Measurements from ENCODE around the gene MTMR2.

MTMR2 gene

DNA sequence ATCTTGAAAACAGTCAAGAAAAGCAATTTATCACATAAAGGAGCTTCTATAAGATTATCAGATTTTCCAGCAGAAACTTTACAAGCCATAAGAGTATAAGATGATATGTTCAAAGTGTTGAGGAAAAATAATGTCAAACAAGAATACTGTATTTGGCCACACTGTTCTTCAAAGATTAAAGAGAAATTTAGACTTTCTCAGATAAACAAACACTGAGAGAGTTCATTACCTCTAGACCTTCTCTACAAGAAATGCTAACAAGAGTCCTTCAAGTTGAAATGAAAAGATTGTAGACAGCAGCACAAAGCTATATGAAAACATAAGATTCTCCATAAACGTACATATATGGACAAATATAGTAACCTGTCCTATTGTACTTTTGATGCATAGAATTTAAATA, 8.0 kb upstream of the MTMR2 start:
- Histone ChIP-seq H3K4me3 (ENCODE audit: low read depth in 1 of 2, low read length in 2 of 2) (no peak overlapping the region), H3K27ac (ENCODE audit: low read depth, low read length) (no peak overlapping the region), H3K36me3 (ENCODE audit: insufficient read depth, low read length) (no peaks in the 10 kb centered on the region), H3K4me1 (ENCODE audit: insufficient read depth, low read length) (no peaks in the 10 kb centered on the region), H3K9me3 (ENCODE audit: low read length) (no peaks in the 10 kb centered on the region), H3K27me3 (ENCODE audit: control insufficient read depth in 1 of 2, insufficient read depth in 2 of 2, low read length in 2 of 2) (no peaks in the 10 kb centered on the region), H3K9ac (ENCODE audit: low read length) (no peak overlapping the region)

DNA sequence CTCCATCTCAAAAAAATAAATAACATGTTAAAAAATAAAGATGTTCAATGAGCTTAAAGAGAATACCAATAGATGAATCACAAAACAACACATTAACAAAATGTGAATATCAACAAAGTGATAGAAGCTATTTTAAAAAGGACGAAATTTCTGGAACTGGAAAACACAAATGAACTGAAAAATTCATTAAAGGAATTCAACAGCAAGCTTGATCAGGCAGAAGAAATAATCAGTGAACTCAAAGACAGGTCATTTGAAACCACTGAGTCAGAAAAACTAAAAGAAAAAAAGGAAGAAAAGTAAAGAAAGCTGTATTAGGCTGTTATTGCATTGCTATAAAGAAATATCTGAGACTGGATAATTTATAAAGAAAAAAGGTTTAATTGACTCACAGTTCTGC, 7.0 kb upstream of the MTMR2 start:
- Histone ChIP-seq H3K4me3 (ENCODE audit: low read depth in 1 of 2, low read length in 2 of 2) (no peak overlapping the region), H3K9me3 (ENCODE audit: low read length) (no peaks in the 10 kb centered on the region), H3K27ac (ENCODE audit: low read depth, low read length) (no peak overlapping the region), H3K9ac (ENCODE audit: low read length) (no peak overlapping the region), H3K4me1 (ENCODE audit: insufficient read depth, low read length) (no peaks in the 10 kb centered on the region), H3K27me3 (ENCODE audit: control insufficient read depth in 1 of 2, insufficient read depth in 2 of 2, low read length in 2 of 2) (no peaks in the 10 kb centered on the region), H3K36me3 (ENCODE audit: insufficient read depth, low read length) (no peaks in the 10 kb centered on the region)

DNA sequence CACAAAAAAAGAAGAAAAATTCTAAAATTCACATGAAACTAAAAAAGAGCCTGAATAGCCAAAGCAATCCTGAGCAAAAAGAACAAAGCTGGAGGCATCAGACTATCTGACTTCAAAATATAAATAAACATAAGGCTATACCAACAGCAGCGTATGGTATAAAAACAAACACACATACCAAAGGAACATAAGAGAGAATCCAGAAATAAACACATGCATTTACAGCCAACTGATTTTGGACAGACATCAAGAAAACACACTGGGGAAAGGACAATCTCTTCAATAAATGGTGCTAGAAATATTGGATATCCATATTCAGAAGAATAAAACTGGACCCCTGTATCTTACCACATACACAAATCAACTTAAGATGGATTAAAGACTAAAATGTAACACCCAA, 2.8 kb upstream of the MTMR2 start:
- Histone ChIP-seq H3K9ac (ENCODE audit: low read length) (no peak overlapping the region), H3K27me3 (ENCODE audit: control insufficient read depth in 1 of 2, insufficient read depth in 2 of 2, low read length in 2 of 2) (no peaks in the 10 kb centered on the region), H3K36me3 (ENCODE audit: insufficient read depth, low read length) (no peaks in the 10 kb centered on the region), H3K9me3 (ENCODE audit: low read length) (no peaks in the 10 kb centered on the region), H3K4me3 (ENCODE audit: low read depth in 1 of 2, low read length in 2 of 2) (no peak overlapping the region), H3K27ac (ENCODE audit: low read depth, low read length) (no peak overlapping the region), H3K4me1 (ENCODE audit: insufficient read depth, low read length) (peaks cover 11% of the 10 kb centered on the region)

DNA sequence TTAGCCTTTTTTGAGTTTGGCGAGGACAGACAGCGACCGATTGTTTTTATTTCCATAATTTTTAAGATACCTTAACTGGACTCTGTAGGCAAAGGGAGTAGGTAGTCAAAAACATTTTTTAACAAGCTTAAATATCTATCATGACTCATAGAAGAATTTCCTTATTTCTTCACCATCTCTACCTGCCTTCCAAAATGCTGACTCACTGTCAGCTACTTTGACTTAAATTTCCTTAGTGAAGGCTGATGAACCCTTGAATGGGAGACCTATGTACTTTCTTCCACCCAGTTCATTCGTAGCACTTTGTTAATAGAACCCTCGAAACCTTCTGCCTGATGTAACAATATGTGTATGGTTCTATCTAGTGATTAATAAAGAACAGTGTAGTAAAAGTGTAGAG, 1.1 kb upstream of the MTMR2 start:
- Histone ChIP-seq H3K9ac (ENCODE audit: low read length) (peak overlapping the region; percentile 99), H3K27me3 (ENCODE audit: control insufficient read depth in 1 of 2, insufficient read depth in 2 of 2, low read length in 2 of 2) (no peaks in the 10 kb centered on the region), H3K36me3 (ENCODE audit: insufficient read depth, low read length) (no peaks in the 10 kb centered on the region), H3K9me3 (ENCODE audit: low read length) (no peaks in the 10 kb centered on the region), H3K27ac (ENCODE audit: low read depth, low read length) (peak overlapping the region; percentile 81), H3K4me1 (ENCODE audit: insufficient read depth, low read length) (peaks cover 11% of the 10 kb centered on the region), H3K4me3 (ENCODE audit: low read depth in 1 of 2, low read length in 2 of 2) (peak overlapping the region in 1 of 2 donors; percentile 97)

DNA sequence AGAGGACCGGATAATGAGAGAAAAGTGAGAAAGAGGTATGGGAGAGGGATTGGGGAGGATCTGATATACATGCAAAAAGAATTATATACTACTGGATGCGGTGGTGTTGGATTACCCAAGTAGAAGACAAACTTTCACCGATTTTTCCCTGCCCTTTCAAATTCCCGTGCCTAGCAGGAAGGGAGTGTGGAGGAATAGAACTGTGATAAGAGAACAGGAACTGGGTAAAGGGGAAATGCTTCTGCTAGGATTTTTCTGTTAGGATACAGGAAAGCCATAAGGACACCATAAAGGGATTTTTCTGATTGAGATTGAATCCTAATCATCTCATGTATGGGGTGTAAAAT, 480 bp upstream of the MTMR2 start:
- Histone ChIP-seq H3K9ac (ENCODE audit: low read length) (peak overlapping the region; percentile 99), H3K27ac (ENCODE audit: low read depth, low read length) (peak overlapping the region; percentile 81), H3K4me3 (ENCODE audit: low read depth in 1 of 2, low read length in 2 of 2) (peak overlapping the region; percentile 75 to 97), H3K9me3 (ENCODE audit: low read length) (no peaks in the 10 kb centered on the region), H3K36me3 (ENCODE audit: insufficient read depth, low read length) (no peaks in the 10 kb centered on the region), H3K4me1 (ENCODE audit: insufficient read depth, low read length) (peaks cover 11% of the 10 kb centered on the region), H3K27me3 (ENCODE audit: control insufficient read depth in 1 of 2, insufficient read depth in 2 of 2, low read length in 2 of 2) (no peaks in the 10 kb centered on the region)

DNA sequence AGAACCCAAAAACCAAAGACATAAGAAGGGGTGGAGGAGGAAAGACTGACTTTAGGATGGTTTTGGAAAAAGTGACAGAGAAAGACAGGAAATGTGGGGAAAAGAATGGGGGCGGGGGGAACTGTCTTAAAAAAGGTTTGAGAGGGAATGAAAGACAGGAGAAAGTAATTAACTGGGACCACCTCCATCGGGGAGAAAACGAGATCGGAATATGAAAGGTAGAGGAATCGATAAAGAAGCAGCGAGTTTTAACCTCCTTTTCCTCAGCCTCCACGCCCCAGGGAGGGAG, 524 bp downstream of the MTMR2 start:
- peak overlapping the region; percentile 99 for H3K9ac ChIP-seq (ENCODE audit: low read length)
- H3K27me3 ChIP-seq (ENCODE audit: control insufficient read depth in 1 of 2, insufficient read depth in 2 of 2, low read length in 2 of 2): no peaks in the 10 kb centered on the region
- peak overlapping the region; percentile 81 for H3K27ac ChIP-seq (ENCODE audit: low read depth, low read length)
- H3K36me3 ChIP-seq (ENCODE audit: insufficient read depth, low read length): no peaks in the 10 kb centered on the region
- peaks cover 11% of the 10 kb centered on the region for H3K4me1 ChIP-seq (ENCODE audit: insufficient read depth, low read length)
- no peaks in the 10 kb centered on the region for H3K9me3 ChIP-seq (ENCODE audit: low read length)
- peak overlapping the region; percentile 75 to 97 for H3K4me3 ChIP-seq (ENCODE audit: low read depth in 1 of 2, low read length in 2 of 2)

DNA sequence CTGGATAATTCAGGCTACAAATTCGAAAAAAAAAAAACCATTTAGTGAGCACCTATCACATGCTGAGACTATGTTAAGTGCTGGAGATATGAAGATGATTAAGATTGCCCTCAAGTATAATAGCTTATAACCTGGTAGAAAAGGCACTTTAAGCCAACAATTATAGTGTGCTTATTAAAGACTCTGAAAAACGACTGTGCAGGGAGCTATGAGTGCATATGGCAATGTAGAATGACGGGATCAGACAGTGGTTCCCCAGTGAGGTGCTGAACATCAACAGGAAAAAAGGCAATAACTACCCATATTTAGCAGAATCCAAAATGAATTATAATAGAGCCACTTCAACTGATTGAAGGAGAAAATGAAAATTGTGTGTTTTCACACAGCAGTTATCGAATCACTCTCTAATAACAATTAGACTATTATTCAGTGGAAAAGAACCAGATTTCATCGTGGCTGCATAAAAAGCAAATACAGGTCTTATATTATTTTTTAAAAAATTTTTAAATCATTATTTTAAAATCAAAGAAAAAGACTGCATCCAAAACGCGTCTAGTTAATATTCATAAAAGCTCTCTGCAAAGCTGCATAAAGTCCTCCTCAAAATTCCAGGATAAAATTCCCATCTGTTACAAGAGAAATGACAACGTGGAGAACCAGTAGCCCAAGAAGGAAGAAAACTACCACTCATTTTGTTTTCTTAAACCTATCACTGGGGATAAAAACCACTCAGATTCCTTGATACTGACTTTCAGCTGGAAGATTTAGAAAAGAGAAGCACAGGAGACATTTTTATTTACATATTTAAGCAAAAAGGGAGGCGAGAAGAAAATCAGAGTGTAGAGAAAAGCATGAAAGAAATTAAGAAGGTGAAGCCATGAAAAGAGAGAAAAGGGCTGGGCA, 1.1 kb downstream of the MTMR2 start:
- H3K27ac ChIP-seq (ENCODE audit: low read depth, low read length): peak overlapping the region; percentile 81
- H3K4me1 ChIP-seq (ENCODE audit: insufficient read depth, low read length): peaks cover 11% of the 10 kb centered on the region
- H3K27me3 ChIP-seq (ENCODE audit: control insufficient read depth in 1 of 2, insufficient read depth in 2 of 2, low read length in 2 of 2): no peaks in the 10 kb centered on the region
- H3K36me3 ChIP-seq (ENCODE audit: insufficient read depth, low read length): no peaks in the 10 kb centered on the region
- peak overlapping the region; percentile 75 to 97 for H3K4me3 ChIP-seq (ENCODE audit: low read depth in 1 of 2, low read length in 2 of 2)
- peak overlapping the region; percentile 99 for H3K9ac ChIP-seq (ENCODE audit: low read length)
- H3K9me3 ChIP-seq (ENCODE audit: low read length): no peaks in the 10 kb centered on the region

DNA sequence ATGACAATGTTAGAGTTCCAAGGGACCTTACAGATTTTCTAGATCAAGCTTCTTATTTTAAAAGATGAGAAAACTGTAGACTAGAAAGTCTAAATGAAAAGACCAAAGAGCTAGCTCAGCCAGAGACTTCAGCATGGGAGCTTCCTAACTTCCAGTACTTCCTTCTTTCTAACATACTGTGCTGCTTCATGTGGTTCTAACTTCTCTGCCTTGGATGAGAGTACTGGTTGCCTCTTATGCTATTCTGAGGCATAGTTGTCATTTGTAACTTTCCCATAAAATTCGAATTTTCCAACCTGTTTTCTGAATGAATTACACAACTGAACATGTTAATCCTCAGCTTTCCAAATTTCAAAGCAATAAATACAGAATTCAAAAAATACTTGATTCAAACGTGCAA, 1.8 kb downstream of the MTMR2 start:
- H3K27me3 ChIP-seq (ENCODE audit: control insufficient read depth in 1 of 2, insufficient read depth in 2 of 2, low read length in 2 of 2): no peaks in the 10 kb centered on the region
- peaks cover 11% of the 10 kb centered on the region for H3K4me1 ChIP-seq (ENCODE audit: insufficient read depth, low read length)
- no peak overlapping the region for H3K9ac ChIP-seq (ENCODE audit: low read length)
- no peaks in the 10 kb centered on the region for H3K36me3 ChIP-seq (ENCODE audit: insufficient read depth, low read length)
- no peak overlapping the region for H3K27ac ChIP-seq (ENCODE audit: low read depth, low read length)
- H3K4me3 ChIP-seq (ENCODE audit: low read depth in 1 of 2, low read length in 2 of 2): no peak overlapping the region
- no peaks in the 10 kb centered on the region for H3K9me3 ChIP-seq (ENCODE audit: low read length)

DNA sequence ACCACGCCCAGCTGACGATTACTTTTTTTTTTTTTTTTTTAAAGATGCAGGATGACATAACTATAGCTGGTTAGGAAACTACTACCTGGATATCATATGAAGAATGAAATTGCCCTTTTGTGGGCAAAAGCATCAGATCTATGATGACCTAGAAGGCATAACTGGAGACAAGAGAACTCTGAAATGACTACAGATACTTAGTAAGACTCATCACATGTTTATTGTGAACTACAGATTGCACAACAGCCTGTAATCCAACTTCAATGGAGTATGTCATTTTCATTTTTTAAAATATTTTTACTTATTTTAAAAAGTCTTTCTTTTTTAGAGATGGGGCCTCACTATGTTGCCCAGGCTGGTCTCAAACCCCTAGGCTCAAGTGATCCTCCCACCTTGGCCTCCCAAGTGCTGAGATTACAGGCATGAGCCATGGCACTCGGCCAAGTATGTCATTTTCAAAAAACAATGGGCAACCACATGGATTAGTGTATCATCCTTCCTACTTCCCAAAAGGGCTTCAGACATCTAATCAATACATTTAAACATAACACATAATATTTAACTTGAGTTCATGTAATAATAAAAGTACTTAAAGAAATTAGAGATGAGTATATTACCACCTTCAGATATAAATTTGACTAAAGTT, 3.3 kb downstream of the MTMR2 start:
- Histone ChIP-seq H3K4me3 (ENCODE audit: low read depth in 1 of 2, low read length in 2 of 2) (no peak overlapping the region), H3K9ac (ENCODE audit: low read length) (no peak overlapping the region), H3K4me1 (ENCODE audit: insufficient read depth, low read length) (peaks cover 11% of the 10 kb centered on the region), H3K36me3 (ENCODE audit: insufficient read depth, low read length) (no peaks in the 10 kb centered on the region), H3K9me3 (ENCODE audit: low read length) (no peaks in the 10 kb centered on the region), H3K27me3 (ENCODE audit: control insufficient read depth in 1 of 2, insufficient read depth in 2 of 2, low read length in 2 of 2) (no peaks in the 10 kb centered on the region), H3K27ac (ENCODE audit: low read depth, low read length) (no peak overlapping the region)

DNA sequence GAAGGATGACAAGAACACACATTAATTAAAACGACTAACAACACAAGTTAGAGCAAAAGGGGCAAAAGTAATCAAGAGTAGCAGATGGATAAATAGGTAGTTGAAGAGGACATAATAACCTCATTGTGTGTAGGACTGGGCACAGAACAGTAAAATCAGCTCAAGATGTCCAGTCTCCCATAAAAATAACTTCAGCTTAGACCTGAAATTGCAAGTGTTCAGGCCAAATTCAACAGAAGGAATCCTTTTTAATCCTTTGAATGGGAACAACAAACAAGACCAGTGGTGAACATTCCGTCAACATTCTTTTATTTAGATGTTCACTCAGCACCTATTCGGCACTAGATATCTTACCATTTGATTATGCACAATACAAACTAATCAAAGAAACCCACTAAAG, 4.4 kb downstream of the MTMR2 start:
- Histone ChIP-seq H3K4me1 (ENCODE audit: insufficient read depth, low read length) (peaks cover 5% of the 10 kb centered on the region), H3K27ac (ENCODE audit: low read depth, low read length) (no peak overlapping the region), H3K36me3 (ENCODE audit: insufficient read depth, low read length) (no peaks in the 10 kb centered on the region)

DNA sequence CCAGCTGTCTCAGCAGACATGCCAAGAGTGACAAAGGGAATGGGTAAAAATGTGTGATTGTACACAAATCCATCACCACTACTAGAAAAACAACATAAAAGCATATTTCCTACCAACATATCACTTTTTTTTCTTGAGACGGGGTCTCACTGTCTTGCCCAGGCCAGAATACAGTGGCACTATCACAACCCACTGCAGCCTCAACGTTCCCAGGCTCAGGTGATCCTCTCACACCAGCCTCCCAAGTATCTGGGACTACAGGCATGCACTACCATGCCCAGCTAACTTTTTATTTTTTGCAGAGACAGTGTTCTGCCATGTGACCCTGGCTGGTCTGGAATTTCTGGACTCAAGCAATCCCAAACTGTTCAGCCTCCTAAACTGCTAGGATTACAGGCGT, 5.2 kb downstream of the MTMR2 start:
- Histone ChIP-seq H3K4me1 (ENCODE audit: insufficient read depth, low read length) (peaks cover 5% of the 10 kb centered on the region), H3K9me3 (ENCODE audit: low read length) (no peaks in the 10 kb centered on the region), H3K9ac (ENCODE audit: low read length) (no peak overlapping the region), H3K4me3 (ENCODE audit: low read depth in 1 of 2, low read length in 2 of 2) (no peak overlapping the region), H3K27me3 (ENCODE audit: control insufficient read depth in 1 of 2, insufficient read depth in 2 of 2, low read length in 2 of 2) (no peaks in the 10 kb centered on the region), H3K27ac (ENCODE audit: low read depth, low read length) (no peak overlapping the region), H3K36me3 (ENCODE audit: insufficient read depth, low read length) (no peaks in the 10 kb centered on the region)

More for the DNA sequence above, 4.4 kb downstream of the MTMR2 start:
- Histone ChIP-seq H3K4me3 (ENCODE audit: low read depth in 1 of 2, low read length in 2 of 2) (no peak overlapping the region), H3K27me3 (ENCODE audit: control insufficient read depth in 1 of 2, insufficient read depth in 2 of 2, low read length in 2 of 2) (no peaks in the 10 kb centered on the region), H3K9ac (ENCODE audit: low read length) (no peak overlapping the region), H3K9me3 (ENCODE audit: low read length) (no peaks in the 10 kb centered on the region)

DNA sequence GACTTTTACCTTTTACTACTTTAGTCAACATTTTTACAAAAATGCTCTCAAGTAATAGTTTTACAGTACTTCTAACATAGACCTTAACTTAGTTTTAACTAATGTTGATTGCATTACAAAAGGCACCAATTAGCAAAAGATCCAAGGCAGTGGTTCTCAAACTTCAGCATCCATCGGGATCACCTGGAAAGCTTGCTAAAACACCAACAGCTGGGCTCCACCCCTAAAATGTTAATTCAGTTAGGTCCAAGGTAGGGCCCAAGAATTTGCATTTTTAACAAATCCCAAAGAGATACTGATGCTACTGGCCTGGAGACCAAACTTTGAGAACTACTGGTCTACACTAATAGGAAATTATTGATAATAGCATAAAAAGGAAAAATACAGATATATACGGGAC, 5.9 kb downstream of the MTMR2 start:
- H3K4me1 ChIP-seq (ENCODE audit: insufficient read depth, low read length): peaks cover 5% of the 10 kb centered on the region
- no peak overlapping the region for H3K9ac ChIP-seq (ENCODE audit: low read length)
- no peaks in the 10 kb centered on the region for H3K9me3 ChIP-seq (ENCODE audit: low read length)
- no peak overlapping the region for H3K27ac ChIP-seq (ENCODE audit: low read depth, low read length)
- no peaks in the 10 kb centered on the region for H3K27me3 ChIP-seq (ENCODE audit: control insufficient read depth in 1 of 2, insufficient read depth in 2 of 2, low read length in 2 of 2)
- H3K4me3 ChIP-seq (ENCODE audit: low read depth in 1 of 2, low read length in 2 of 2): no peak overlapping the region
- no peaks in the 10 kb centered on the region for H3K36me3 ChIP-seq (ENCODE audit: insufficient read depth, low read length)

Data from muscle layer of colon (tissue), 2 donors.